HepG2 (cell line): ENCODE measurements around the gene ARL6IP4. TPM values are rescaled to one million over a fixed set of nuclear protein-coding genes. Genes with fewer than 3 reads are reported as not detected.

Experiments
- AGO2 ChIP-seq: fragments of 200-400 bp; formaldehyde crosslinking; optimal IDR thresholded peaks from 2 replicates; pipeline ENCODE3; 2017; ENCODE audit warnings: mild to moderate bottlenecking, low read depth, low read length, moderate library complexity
- BORCS8-MEF2B ChIP-seq: sonication (generic); formaldehyde crosslinking; IDR thresholded peaks from 2 replicates; pipeline ENCODE4 v1.8.0; 2022; ENCODE audit warnings: mild to moderate bottlenecking, missing genetic modification reagents
- HOXA7 ChIP-seq: sonication (generic); formaldehyde crosslinking; IDR thresholded peaks from 2 replicates; pipeline ENCODE4 v1.8.1; 2022; ENCODE audit warnings: mild to moderate bottlenecking, missing genetic modification reagents, moderate library complexity
- MTF1 ChIP-seq: sonication (generic); formaldehyde crosslinking; IDR thresholded peaks from 2 replicates; pipeline ENCODE4 v1.5.0; 2020; ENCODE audit warnings: missing genetic modification reagents
- ONECUT2 ChIP-seq: sonication (generic); formaldehyde crosslinking; IDR thresholded peaks from 2 replicates; pipeline ENCODE4 v1.4.0; 2020; ENCODE audit warnings: missing genetic modification reagents
- RERE ChIP-seq: IDR thresholded peaks from 2 replicates; pipeline ENCODE4 v1.6.1; 2016; ENCODE audit warnings: low read depth, missing genetic modification reagents, missing compliant biosample characterization
- STAT6 ChIP-seq: sonication (generic); formaldehyde crosslinking; IDR thresholded peaks from 2 replicates; pipeline ENCODE4 v1.4.0; 2020; ENCODE audit warnings: missing genetic modification reagents, mild to moderate bottlenecking, borderline replicate concordance
- TEAD2 ChIP-seq: sonication (generic); formaldehyde crosslinking; IDR thresholded peaks from 2 replicates; pipeline ENCODE4 v1.9.0; 2021; ENCODE audit warnings: missing genetic modification reagents
- ZFYVE20 ChIP-seq: sonication (generic); formaldehyde crosslinking; IDR thresholded peaks from 2 replicates; pipeline ENCODE4 v1.8.0; 2023; ENCODE audit warnings: low read depth, mild to moderate bottlenecking, moderate library complexity, missing genetic modification reagents, borderline replicate concordance
- ZNF136 ChIP-seq: sonication (generic); formaldehyde crosslinking; IDR thresholded peaks from 2 replicates; pipeline ENCODE4 v1.8.1; 2022; ENCODE audit warnings: low read depth, mild to moderate bottlenecking, moderate library complexity, missing genetic modification reagents
- ZNF275 ChIP-seq: sonication (generic); formaldehyde crosslinking; IDR thresholded peaks from 2 replicates; pipeline ENCODE4 v1.8.0; 2022; ENCODE audit warnings: missing genetic modification reagents, mild to moderate bottlenecking, inconsistent platforms, borderline replicate concordance
- ZNF704 ChIP-seq: sonication (generic); formaldehyde crosslinking; IDR thresholded peaks from 2 replicates; pipeline ENCODE4 v1.8.1; 2023; ENCODE audit warnings: mild to moderate bottlenecking, inconsistent platforms, moderate library complexity, missing genetic modification reagents, borderline replicate concordance
- ZNF792 ChIP-seq: IDR thresholded peaks from 2 replicates; pipeline ENCODE4 v1.6.1; 2016
- ZXDC ChIP-seq: sonication (generic); formaldehyde crosslinking; IDR thresholded peaks from 2 replicates; pipeline ENCODE4 v1.5.0; 2020; ENCODE audit warnings: mild to moderate bottlenecking, missing genetic modification reagents
- polyA plus RNA-seq, 8 experiments: library from polyadenylated mRNA; depleted of rRNA in 3 of 8; stranded (reverse) in 7 of 8; unstranded in 1 of 8; fragments of >200 nt; fragmentation: Illumina TruSeq in 4 of 8; extraction: Trizol in 4 of 8; gene quantifications; 2 replicates each; pipeline versions ENCODE4 v1.2.1 to v1.2.3, GENCODE V29; 2011 to 2016; ENCODE audit warnings: low read depth in 4 of 8, missing spikeins in 1 of 8, mixed read lengths in 1 of 8; ENCODE audit not compliant: insufficient read depth in 1 of 8
- total RNA-seq, 5 experiments: library from RNA; depleted of rRNA; stranded (reverse); fragments of >200 nt; fragmentation: Illumina TruSeq; extraction: Trizol; gene quantifications; 2 replicates each; pipeline ENCODE4 v1.2.3, GENCODE V29; 2016; ENCODE audit warnings: low read depth in 1 of 5

The ARL6IP4 gene
- total and polyA plus RNA-seq, 2 of the 13 experiments (the other 11 are each of a cell fraction or from before 2014, with no cell fraction given): 155 to 220 TPM

- no peak for TF ChIP-seq ONECUT2 (CRISPR knock-in tag)
- TF ChIP-seq TEAD2 (CRISPR knock-in tag): no peak
- peak; percentile 78 for TF ChIP-seq BORCS8-MEF2B (CRISPR knock-in tag)
- TF ChIP-seq MTF1 (CRISPR knock-in tag): peak; percentile 80; the same call in 1 of the 2 replicates
- no peak for TF ChIP-seq RERE
- peak; percentile 96 for TF ChIP-seq ZXDC (CRISPR knock-in tag)
- TF ChIP-seq HOXA7 (CRISPR knock-in tag): no peak
- TF ChIP-seq STAT6 (CRISPR knock-in tag): no peak
- no peak; the same call in 1 of the 2 replicates for TF ChIP-seq ZNF792 (CRISPR knock-in tag)
- no peak for TF ChIP-seq ZNF136
- TF ChIP-seq ZFYVE20 (CRISPR knock-in tag): no peak
- TF ChIP-seq AGO2: peak; percentile 95
- TF ChIP-seq ZNF704 (CRISPR knock-in tag): 0 out of 2 replicates have a peak, but pooled peaks have one; percentile 20
- TF ChIP-seq ZNF275: no peak
Observed at GRCh38 chr12:122980183-122981035, at the start of gene ARL6IP4 (continued).
